Measurements from ENCODE around the gene GPR180.
"Not testable (repeated sequence)": the region's sequence is repeated elsewhere in the genome, so short reads cannot be mapped to it uniquely, and the experiment has no call there.

Gene GPR180

GRCh38 chr13:94609196-94609595, 7.5 kb downstream of the GPR180 start:
- TF ChIP-seq POLR2A (IDR thresholded peaks at IDR 0.05; ENCODE audit: low read length) (no peak), GATA1 (IDR thresholded peaks at IDR 0.05; ENCODE audit: low read depth, low read length) (no peak)
- DNase-seq: no peak

- DNase-seq: no peak
- TF ChIP-seq GATA1 (IDR thresholded peaks at IDR 0.05; ENCODE audit: low read depth, low read length) (no peak), POLR2A (IDR thresholded peaks at IDR 0.05; ENCODE audit: low read length) (no peak)
These were observed 8.8 kb downstream of the GPR180 start for GRCh38 chr13:94610475-94610874.

- DNase-seq: no peak
- TF ChIP-seq POLR2A (IDR thresholded peaks at IDR 0.05; ENCODE audit: low read length) (no peak), GATA1 (IDR thresholded peaks at IDR 0.05; ENCODE audit: low read depth, low read length) (no peak)
These were observed 10.4 kb downstream of the GPR180 start for GRCh38 chr13:94612050-94612449.

GRCh38 chr13:94613051-94613450, 11.4 kb downstream of the GPR180 start:
- no peak for DNase-seq
- TF ChIP-seq POLR2A (IDR thresholded peaks at IDR 0.05; ENCODE audit: low read length) (no peak), GATA1 (IDR thresholded peaks at IDR 0.05; ENCODE audit: low read depth, low read length) (no peak)

GRCh38 chr13:94617389-94618000, 15.8 kb downstream of the GPR180 start:
- DNase-seq: peak; percentile 48 to 73
- no peak for TF ChIP-seq POLR2A (IDR thresholded peaks at IDR 0.05; ENCODE audit: low read length)
- no peak for TF ChIP-seq GATA1 (IDR thresholded peaks at IDR 0.05; ENCODE audit: low read depth, low read length)

- peak; percentile 75 to 82 for DNase-seq
- TF ChIP-seq POLR2A (IDR thresholded peaks at IDR 0.05; ENCODE audit: low read length) (no peak), GATA1 (IDR thresholded peaks at IDR 0.05; ENCODE audit: low read depth, low read length) (no peak)
These were observed 18.7 kb downstream of the GPR180 start for GRCh38 chr13:94620286-94620896.

- DNase-seq: no peak
These were observed 20.7 kb downstream of the GPR180 start for GRCh38 chr13:94622344-94622743.

GRCh38 chr13:94623316-94623715, 21.7 kb downstream of the GPR180 start:
- TF ChIP-seq POLR2A (IDR thresholded peaks at IDR 0.05; ENCODE audit: low read length): no peak
- no peak for TF ChIP-seq GATA1 (IDR thresholded peaks at IDR 0.05; ENCODE audit: low read depth, low read length)

More at GRCh38 chr13:94622344-94622743, 20.7 kb downstream of the GPR180 start:
- TF ChIP-seq POLR2A (IDR thresholded peaks at IDR 0.05; ENCODE audit: low read length) (no peak), GATA1 (IDR thresholded peaks at IDR 0.05; ENCODE audit: low read depth, low read length) (no peak)

GRCh38 chr13:94630858-94631257, 29.2 kb downstream of the GPR180 start:
- TF ChIP-seq POLR2A (IDR thresholded peaks at IDR 0.05; ENCODE audit: low read length) (no peak), GATA1 (IDR thresholded peaks at IDR 0.05; ENCODE audit: low read depth, low read length) (no peak)
- DNase-seq: no peak

More at GRCh38 chr13:94623316-94623715, 21.7 kb downstream of the GPR180 start:
- peak in 1 of 2 experiments; percentile 11 for DNase-seq

- no peak for DNase-seq
- no peak for TF ChIP-seq POLR2A (IDR thresholded peaks at IDR 0.05; ENCODE audit: low read length)
- TF ChIP-seq GATA1 (IDR thresholded peaks at IDR 0.05; ENCODE audit: low read depth, low read length): no peak
These were observed 30.7 kb downstream of the GPR180 start for GRCh38 chr13:94632226-94632980.

GRCh38 chr13:94636096-94636495, 34.4 kb downstream of the GPR180 start:
- DNase-seq: not testable (repeated sequence)

- TF ChIP-seq GATA1 (IDR thresholded peaks at IDR 0.05; ENCODE audit: low read depth, low read length) (no peak), POLR2A (IDR thresholded peaks at IDR 0.05; ENCODE audit: low read length) (no peak)
- no peak for DNase-seq
These were observed 35.4 kb downstream of the GPR180 start for GRCh38 chr13:94636942-94637578.

- not testable (repeated sequence) for DNase-seq
These were observed 36.0 kb downstream of the GPR180 start for GRCh38 chr13:94637677-94638076.

- TF ChIP-seq POLR2A (IDR thresholded peaks at IDR 0.05; ENCODE audit: low read length): no peak
- no peak for TF ChIP-seq GATA1 (IDR thresholded peaks at IDR 0.05; ENCODE audit: low read depth, low read length)
- no peak for DNase-seq
These were observed 39.1 kb downstream of the GPR180 start for GRCh38 chr13:94640721-94641120.

All from erythroblast (primary cell).